HUDEP-2 (cell line): ENCODE data around the gene GPR39.

Experiments
- DNase-seq, 76 experiments: peaks; one replicate each; lab custom pipeline; 2025; ENCODE audit not compliant: unreplicated experiment in 76 of 76; lab: John Stamatoyannopoulos, UW

Gene GPR39

DNA sequence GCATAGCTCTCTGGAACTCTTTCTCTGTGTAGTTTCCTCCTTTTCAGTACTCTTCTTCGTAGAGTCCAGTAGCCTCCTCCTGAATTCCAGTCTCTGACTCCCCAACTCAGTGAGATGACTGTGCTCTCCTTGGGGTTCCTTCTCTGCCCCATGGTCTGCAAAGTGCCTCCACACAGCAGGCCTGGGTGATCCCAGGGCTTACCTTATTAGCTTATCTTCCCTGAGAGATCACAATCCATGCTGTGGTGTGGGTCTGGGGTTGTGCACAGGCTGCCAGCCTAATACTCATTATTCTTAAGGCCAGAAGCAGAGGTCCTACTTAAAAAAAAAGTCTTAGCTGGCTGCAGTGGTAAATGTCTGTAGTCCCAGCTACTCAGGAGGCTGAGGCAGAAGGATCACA lies 4.6 kb upstream of the GPR39 start:
- no peak for DNase-seq

DNA sequence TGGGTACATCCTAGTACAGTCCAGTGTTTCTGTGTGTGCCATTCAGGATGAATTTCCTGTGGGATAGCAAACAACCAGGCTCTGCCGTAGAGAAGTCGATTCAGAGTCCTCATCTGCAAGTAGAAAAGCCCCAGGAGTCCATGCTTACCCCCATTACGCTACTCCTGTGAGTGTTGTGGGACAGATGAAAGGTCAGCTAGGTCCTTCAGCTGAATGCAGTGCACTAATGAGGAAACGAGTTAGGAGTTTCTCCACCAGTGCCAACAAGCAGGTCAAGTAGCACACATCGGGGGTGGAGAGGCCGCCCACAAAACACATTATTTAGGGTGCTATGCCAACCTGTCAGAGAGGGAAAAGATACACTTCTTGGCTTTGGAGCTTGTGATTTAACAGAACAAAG lies 2.5 kb upstream of the GPR39 start:
- no peak for DNase-seq

DNA sequence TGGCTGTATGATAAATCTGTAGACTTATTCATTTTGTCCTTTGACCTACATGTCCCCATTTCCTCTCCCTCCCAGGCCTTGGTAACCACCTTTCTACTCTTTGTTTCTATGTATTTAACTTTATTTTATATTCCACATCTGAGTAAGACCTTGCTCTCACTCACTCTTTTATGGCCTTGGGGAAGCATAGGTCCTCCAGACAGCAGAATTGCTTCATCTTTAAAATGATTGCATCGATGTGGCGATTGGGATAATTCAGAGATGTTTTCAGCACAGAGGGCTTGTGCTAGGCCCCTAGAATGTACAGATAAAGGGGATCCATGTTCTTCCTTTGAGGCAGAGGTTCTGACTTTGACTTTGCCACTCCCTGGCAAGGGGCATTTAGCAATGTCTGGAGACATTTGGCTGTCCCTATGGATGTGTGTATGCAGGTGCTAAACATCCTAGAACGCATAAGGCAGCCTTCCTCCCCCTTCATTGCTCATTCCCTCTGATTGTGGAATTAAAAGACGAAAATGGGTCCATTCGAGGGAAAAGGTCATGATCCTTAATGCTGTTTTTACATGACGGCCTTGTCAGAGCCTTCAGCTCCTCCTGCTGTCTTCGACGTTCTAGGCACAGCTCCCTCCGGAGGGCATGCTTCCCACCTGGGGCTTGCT lies 1.2 kb upstream of the GPR39 start:
- DNase-seq: no peak

DNA sequence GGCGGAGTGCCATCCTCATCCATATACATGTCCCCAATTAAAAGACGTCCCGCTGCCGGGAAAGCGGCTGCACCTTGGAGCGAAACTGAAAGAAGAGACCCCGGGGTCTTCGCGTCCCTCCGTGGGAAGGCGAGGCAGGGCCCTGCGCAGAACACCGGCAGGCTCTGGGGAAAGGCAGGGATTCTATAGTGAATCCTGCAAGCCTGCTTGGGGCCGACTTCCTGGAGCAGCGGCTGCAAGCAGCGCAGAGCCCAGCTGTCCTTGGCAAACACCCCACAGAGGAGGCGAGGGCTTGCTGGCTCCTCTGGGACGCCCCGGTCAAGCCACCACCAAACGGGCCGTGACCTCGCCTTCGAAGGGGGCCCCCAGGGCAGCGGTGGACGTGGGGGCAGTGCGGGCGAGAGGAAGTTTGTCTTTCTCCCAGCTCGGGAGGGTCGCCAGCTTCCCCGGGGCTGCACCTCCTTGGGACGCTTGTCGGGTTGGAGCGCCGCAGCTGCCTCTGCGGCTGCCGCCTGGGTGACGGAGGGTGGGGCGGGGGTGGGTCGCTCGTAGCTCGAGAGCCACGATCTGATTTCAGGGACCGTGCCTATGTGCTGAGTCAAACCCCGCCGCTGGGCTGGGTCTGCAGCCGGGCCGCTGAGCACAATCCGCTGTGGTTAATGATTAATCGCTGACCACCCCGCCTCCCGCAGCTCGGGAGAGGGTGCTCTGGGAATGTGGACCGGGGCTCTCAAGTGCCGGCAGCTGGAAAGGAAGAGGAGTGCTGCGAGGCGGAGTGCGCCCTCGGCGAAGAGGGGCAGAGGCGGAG lies 486 bp upstream of the GPR39 start:
- DNase-seq: peak in 1 of 76 experiments; percentile 7

DNA sequence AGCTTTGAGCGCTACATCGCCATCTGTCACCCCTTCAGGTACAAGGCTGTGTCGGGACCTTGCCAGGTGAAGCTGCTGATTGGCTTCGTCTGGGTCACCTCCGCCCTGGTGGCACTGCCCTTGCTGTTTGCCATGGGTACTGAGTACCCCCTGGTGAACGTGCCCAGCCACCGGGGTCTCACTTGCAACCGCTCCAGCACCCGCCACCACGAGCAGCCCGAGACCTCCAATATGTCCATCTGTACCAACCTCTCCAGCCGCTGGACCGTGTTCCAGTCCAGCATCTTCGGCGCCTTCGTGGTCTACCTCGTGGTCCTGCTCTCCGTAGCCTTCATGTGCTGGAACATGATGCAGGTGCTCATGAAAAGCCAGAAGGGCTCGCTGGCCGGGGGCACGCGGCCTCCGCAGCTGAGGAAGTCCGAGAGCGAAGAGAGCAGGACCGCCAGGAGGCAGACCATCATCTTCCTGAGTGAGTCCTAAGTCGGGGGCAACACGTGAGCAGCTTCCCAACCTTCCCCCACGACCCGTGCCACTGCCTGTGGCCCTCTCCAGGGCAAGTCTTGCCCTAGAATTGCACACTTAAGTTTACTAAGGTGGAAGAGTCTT lies 928 bp downstream of the GPR39 start:
- DNase-seq: no peak

DNA sequence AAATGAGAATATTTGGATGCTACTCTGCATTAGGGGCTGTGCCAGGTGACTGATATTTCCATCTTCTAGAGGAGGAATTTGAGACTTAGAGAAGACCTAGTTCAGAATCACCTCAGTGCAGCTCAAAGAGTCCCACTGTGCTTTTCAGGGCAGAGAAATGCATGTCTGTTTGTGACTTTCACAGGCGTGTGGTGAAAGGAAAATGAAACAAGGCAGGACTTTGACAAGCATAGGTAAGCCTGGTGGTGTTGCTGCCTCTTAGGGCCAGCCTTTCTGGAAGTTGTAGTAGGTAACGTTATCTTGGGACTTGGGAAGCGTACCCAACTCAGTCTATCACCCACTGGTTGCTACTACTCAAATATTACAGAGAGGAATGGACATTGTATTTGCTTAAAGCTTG lies 2.6 kb downstream of the GPR39 start:
- DNase-seq: no peak

DNA sequence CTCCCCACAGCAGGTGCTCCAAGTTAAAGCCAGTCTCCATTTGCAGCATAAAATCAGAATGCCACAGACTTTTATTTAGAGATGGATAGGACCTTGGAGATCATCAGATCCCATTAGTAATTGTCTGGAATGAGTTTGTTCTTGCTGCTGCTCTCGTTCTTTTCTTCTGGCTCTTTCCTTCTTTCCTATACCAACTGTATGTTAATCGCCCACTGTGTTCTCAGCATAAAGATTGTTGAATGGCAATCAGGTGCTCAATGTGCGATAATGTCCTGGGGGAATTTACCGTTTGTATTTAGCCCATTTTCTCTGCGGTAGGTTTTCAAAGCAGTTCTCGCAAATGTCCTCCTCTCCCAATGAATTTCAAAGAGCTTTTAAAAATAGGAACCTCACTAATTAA lies 3.3 kb downstream of the GPR39 start:
- DNase-seq: no peak

DNA sequence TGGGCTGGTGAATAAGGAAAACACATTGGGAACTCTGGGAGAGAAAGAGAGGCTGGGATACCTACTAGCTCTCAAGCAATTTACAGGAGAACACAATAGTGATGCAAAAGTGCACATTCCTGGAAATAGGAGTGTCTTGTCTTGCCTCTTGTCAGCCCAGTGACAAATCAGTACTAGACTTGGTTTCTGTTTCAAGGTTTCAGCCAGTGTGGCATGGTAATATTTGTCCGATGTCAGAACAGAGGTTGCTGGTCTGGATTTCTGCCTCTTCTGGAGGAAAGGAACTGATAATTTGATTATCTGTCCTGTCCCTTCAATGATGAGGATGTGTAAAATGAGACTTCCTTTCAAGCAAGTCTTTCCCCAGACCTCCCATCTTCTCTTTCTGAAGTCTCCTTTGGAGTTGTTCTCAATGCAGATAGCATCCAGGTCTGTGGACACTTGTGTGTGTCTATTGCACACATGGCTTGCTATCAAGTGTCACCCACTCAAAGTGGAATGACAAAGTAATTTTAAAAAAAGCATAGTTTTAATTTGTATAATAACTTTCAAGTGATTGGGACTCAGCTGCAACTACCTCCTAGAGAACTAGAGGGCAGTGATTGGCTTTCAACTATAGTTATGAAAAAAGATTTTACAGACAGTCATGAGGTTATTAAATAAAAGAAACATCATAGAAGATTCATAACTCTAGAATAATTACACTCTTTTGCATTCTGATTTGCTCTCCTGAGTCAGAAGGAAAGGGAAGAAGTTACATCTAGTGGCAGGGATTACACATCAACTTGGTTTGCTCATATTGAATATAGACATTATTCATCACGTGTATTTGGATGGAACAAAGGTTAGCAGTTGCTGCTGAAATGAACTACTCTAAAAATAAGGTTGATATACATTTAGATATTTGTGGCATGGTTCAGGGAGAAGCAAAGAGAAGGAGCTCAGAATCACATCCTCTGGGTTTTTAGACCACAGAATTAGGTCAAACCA lies 4.5 kb downstream of the GPR39 start:
- DNase-seq: no peak

DNA sequence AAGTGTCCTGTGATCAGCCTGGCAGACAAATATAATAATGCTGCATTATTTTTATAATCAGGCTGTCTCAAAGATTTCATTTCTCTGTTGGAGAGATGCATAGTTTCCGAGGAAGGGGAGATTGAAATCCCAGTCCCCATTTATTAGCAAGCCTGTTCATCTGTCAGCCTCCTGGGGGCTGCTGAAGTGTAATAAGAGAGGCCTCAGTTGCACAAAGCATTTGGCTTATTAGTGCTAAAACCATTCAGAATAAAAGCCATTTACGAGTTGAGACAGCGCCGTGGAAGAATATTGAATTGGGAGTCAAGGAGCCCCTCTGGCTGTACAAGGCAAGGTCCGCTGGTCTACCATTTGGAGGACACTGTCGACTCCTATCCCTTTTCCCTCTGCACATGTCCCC lies 6.1 kb downstream of the GPR39 start:
- DNase-seq: no peak

DNA sequence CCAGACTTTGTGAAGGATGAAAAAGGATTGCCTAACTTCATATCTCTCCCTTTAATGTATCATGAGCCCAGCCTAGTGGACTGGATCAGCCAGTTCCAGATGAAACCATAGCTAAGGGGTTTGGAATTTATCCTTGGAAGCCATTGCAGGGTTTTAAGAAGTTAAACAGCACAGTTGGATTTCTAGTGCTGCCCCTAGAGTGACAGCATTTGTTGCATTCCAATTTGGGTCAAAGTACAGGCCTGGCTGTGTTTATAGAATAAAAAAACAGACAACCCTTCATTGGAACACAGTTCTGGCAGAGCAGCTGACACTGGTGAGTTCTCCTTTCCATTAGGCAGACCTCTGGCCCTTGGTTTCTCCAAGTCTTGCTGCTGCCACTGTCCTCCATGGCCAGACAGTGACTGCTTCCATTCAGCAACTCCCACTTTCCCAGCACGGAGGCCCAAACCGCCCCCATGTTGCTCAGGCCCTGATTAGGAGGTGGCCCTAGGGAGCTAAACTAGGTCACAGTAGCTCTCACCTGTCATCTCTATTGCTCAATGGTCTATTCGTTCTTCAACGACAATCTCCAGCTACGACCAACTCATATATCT lies 8.0 kb downstream of the GPR39 start:
- DNase-seq: no peak

DNA sequence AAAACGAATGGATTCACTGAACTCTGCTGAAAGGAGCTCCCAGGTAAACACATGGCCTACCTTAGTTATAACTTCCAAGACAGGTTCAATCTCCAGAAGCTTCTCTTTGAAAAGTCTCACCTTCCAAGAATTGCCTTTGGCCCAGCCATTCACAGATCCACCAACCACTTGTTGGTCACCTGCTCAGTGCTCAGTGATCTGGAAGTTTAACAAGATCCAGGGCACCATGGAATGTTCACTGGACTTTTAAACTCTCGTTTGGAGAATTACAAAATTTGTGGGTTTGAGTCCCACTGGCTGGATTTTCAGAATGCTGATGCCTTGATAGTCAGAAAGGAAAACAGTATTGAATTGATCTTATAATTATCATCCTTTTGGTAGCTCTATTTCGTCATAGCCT lies 9.4 kb downstream of the GPR39 start:
- DNase-seq: no peak

DNA sequence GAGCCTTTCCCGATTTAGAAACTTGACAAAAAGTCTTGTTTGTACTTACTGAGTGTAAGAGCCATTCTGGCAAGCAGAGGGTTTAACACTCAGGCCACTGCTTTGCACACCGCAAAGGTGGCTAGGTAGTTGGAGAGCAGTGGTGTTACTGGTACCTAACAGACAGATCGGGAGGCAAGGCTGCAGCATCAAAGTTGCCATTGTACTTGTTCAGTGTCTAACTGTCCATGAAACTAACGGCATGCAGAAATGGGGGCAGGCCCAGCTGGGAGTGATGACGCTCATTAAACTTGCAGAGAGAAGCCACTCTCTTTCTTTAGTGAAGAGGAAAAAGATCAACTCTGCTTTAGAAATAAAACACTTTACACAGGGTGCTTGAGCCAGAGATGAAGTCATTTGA lies 10.1 kb downstream of the GPR39 start:
- no peak for DNase-seq

DNA sequence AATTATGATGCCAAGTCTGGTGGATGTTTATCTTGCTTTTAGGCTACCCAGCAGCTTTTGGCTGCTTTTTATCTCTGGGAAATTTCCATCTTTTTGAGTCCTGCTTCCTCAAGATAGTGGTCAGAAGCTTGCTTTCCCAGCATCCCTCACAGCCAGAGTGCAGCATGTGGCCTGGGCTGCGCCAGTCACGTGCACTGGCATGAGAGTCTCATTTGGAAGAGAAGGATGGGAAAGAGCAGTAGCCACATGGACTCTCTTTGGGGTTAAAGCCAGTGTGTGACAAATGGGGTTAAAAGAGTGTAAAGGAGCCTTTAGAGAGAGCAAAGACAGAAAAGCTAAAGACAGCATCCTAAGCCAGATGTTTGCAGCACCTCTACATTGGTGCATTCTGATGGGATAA lies 12.7 kb downstream of the GPR39 start:
- DNase-seq: peak in 1 of 76 experiments; percentile 2

DNA sequence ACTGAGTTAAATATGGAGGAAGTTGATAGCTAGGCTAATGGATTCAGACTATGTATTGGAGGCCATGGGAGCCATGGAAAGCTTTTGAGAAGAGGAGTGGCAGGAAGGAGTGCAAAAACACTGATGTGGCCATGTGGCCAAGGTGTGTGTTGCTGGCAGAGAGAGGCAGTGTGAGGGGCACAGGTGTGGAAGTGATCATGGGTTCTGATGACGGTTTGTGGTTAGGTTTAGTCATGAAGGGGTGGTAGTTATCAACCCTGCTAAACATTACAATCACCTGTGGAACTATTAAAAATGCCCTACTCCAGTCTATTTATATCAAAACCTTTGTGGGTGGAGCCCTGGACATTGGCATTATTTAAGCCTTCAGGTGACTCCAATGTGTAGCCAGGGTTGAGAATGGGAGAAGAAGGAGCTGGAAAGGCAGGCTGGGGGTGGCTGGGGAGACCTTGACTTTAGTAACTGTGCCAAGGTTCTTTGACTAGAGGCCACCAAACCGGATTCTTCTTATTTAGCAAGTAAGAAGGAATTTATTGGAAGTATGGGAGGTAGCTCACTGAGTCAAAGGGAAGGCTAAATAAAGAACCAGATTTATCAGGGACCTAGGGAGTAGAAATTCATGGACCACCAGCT lies 13.5 kb downstream of the GPR39 start:
- DNase-seq: no peak

DNA sequence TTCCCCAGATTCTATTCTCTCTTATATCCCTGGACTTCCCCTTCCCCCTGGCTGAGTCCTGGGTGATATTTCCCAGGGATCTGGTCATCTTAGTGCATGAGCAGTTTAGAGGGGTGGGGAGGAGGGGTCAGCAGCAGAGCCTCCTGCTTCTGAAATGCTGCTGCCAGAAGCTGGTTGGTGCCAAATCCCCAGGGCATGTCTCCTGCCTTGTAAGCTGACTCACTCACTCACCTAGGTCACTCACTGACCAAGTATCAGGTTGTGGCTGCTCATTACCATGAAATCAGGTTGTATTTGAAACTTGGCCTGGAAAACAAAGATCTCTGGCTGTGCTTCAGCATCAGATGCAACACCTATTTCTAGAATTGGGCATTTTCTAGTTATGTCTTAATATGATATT lies 14.3 kb downstream of the GPR39 start:
- no peak for DNase-seq

DNA sequence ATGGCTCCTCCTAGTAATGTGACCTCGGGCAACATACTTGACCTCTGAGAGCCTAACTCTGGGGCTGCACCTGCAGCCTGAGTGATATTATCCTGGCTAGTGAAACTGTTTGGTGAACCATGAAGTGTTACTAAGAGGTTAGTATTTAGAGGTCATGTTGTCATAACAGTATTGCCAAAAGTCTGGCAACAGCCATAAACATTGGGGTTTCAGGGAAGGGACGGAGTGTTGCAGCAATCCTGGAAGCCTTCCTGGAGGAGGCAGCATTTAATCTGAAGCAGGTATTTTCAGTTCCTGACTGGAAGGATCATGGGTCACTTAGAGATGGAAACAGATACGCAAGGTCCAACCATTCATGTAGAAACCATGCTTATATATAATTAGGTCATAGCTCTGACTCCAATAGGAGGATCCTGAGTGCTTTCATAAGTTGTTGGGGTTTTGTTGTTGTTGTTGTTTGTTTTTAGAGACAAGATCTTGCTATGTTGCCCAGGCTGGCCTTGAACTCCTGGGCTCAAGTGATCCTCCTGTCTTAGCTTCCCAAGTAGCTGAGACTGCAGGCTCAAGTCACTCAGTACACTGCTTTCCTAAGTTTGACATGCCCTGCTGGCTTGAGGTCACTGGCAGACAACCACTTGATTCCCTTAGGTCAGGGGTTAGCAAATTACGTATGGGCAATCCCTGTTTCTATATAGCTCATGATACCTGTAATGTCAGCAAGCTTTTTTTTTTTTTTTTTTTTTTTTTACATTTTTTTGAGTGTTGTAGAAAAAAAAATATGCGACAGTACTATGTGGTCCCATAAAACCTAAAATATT lies 21.5 kb downstream of the GPR39 start:
- DNase-seq: no peak

DNA sequence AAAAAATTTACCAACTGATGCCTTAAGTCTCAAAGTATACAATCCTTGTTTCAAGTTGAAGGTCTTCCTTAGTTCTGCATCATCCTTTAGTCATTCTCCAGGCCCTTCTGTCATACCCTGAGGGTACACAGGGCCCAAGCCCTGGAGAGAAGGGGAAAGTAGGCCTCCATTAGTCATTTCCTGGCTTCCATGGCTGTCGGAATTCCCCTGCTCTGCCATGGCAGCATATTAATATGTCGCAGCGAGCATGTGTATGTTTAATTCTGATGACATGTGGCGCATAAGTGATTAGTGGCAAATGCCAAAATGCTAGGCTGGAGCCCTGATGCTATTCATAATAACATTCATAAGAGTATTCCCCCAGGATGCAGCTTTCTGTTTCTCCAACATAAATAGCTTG lies 22.1 kb downstream of the GPR39 start:
- no peak for DNase-seq

DNA sequence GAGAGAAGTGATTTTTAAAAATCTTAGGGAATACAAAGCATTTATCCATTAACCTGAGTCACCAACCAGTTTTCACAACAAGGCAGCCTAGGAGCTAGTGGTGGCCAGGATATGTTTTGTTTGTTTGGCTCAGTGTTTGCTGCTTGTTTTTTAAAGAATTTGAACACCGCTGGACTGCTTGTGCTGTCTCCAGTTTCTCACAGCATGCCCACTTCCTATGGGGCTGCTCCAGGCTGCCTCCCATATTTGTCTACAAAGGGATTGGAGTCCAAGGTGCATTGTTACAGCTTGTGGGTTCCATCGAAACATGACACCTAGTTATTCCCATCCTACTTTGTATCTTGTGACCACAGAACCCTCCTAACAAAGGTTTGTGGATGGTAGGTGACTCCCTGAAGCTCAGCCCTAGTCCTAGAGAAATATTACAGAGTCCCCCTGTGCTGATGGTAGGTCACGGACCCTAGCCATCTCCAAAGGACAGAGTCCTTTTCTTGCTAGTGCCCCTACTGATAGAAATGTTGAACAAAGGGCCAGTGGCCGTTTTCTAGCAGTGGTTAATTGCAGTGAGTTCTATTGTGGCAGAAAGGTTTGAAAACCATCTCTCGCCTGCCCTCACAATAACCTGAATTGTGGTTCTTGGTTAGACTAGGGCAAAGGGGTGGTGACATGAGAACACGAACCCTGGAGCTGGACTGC lies 23.2 kb downstream of the GPR39 start:
- no peak for DNase-seq

DNA sequence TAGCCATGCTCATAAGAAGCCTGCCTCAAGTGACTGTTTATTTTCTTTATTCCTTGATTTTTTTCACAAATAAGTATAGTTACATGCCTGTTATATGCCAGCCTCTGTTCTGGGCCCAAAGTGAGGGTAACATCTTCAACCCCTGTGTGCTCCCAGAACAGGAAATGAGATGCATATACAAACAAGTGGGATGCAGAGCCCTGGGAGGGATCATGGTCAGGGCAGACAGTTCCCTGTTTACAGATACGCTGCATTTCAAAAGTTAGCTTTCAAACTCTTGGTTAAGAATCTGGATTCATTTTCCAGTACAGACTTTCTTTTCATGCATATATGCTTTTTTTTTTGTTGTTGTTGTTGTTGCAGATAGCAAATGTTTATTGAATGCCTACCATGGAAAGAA lies 24.4 kb downstream of the GPR39 start:
- no peak for DNase-seq
